GM21381 (cell line): ENCODE results near the gene HCFC2.
A peak's percentile ranks its signal among the peaks of the same experiment; 100 is the strongest.
"Not testable (repeated sequence)": the region's sequence is repeated elsewhere in the genome, so short reads cannot be mapped to it uniquely, and the experiment has no call there.

ENCODE experiments used
- ATAC-seq: cut with Tn5 transposase; IDR thresholded peaks from one replicate; pipeline ENCODE4 v1.9.1; 2021; ENCODE audit warnings: mild to moderate bottlenecking, moderate library complexity; ENCODE audit not compliant: unreplicated experiment

Gene HCFC2

DNA sequence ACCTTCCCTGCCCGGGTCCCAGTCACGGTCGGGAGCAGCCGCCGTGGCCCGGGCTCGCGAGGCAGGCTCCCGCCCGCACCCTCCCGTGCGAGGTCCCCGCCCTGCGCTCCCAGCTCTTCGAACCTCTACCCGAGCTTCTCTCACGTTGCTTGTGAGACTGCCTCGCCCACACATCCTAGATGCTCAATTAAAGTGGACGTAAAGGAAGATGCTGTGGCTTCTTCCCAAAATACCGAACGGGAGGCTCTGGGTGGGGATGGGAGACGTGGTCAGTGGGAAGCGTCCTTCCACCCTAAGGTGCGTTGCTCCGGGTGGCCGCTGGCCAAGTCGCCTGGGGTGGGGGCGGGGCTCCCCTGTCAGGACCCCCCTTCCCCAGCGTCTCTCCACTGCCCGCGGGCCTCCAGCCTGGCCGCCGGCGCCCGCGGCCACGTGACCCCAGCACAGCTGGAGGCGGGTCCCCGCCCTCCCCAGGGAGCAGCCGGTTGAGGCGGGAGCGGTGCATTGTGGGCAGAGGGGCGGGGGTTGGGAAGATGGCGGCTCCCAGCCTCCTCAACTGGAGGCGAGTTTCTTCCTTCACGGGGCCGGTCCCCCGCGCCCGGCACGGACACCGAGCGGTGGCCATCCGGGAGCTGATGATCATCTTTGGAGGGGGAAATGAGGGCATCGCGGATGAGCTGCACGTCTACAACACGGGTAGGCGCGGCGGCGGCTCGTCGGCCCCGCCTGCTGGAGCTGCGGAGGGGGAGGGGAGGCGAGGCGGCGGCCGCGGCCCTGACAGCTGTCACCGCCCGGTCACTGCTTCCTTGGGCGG, at the start of gene HCFC2:
TSS of gene HCFC2 (plus strand) at position 501 of the 811 bp plus-strand sequence. CDS start at position 531, 30 bp downstream.
- ATAC-seq: peak; percentile 88

GRCh38 chr12:104021862-104022261, 42.5 kb upstream of the HCFC2 start:
- ATAC-seq: not testable (repeated sequence)

GRCh38 chr12:104022786-104023185, 41.5 kb upstream of the HCFC2 start:
- ATAC-seq: no peak

DNA sequence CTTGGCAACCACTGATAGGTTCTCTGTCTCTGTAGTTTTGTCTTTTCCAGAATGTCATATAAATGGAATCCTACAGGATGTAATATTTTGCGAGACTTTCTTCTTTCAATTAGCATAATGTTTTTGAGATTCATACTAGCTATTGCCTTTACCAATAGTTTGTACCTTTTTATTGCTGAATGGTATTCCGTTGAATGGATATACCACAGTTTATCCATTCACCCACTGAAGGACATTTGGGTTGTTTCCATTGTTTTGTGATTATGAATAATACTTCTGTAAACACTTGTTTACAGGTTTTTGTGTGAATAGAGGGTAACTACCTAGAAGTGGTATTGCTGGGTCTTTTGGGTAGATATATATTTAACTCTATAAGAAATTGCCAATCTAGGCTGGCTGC, 40.6 kb upstream of the HCFC2 start:
- ATAC-seq: no peak

DNA sequence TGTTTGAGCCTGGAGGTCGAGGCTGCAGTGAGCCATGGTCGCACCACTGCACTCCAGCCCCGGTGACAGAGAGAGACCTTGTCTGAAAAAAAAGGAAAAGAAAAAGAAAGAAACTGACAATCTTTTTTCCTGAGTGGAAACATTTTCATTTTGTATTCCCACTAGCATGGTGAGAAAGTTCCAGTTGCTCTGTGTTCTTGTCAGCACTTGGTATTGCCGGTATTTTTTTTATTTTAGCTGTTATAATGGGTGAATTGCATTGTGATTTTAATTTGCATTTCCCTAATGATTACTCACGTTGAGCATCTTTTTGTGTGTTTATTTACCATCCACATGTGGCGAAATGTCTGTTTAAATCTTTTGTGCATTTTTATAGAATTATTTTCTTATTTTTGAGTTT, 40.0 kb upstream of the HCFC2 start:
- ATAC-seq: no peak

GRCh38 chr12:104025771-104026170, 38.6 kb upstream of the HCFC2 start:
- ATAC-seq: no peak

DNA sequence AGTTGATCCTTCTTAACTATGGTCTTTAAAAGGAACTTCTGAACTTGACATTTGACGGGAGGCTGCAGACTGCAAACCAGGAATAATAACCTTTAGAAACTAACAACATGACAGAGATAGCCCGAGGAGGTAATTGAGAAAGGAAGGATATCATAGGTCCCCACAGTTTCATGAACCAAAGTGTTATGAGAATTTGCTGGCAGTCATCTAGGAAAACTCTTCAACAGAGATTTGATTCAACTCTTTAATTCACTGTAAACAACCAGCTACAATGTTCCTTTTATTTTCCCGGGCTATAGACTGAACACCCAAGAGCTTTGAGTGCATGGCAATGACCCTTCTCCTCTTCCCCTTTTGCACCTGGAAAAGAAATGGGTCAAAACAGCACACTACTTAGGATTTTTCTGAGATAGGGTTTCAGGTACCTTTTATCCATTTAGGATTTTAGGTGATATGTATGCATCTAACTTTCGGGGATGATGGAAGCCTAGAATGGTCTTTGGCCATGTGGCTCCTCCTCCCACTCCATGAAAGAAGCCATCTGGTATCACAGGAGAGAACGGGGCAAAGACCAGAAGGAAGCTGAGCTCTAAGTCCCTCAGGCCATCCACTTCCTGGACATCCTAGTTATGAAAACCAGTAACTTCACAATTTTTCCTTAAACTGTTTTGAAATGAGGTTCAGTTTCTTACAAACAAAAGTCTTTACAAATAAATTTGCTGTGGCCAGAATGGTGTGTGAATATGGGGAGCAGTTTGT, 37.3 kb upstream of the HCFC2 start:
- ATAC-seq: no peak

- not testable (repeated sequence) for ATAC-seq
Observed at GRCh38 chr12:104030596-104030995, 33.7 kb upstream of the HCFC2 start.

GRCh38 chr12:104036143-104036542, 28.2 kb upstream of the HCFC2 start:
- not testable (repeated sequence) for ATAC-seq

DNA sequence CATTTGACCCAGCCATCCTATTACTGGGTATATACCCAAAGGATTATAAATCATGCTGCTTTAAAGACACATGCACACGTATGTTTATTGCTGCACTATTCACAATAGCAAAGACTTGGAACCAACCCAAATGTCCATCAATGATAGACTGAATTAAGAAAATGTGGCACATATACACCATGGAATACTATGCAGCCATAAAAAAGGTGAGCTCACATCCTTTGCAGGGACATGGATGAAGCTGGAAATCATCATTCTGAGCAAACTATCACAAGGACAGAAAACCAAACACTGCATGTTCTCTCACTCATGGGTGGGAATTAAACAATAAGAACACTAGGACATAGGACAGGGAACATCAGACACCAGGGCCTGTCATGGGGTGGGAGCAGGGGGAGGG, 24.6 kb upstream of the HCFC2 start:
- ATAC-seq: not testable (repeated sequence)

DNA sequence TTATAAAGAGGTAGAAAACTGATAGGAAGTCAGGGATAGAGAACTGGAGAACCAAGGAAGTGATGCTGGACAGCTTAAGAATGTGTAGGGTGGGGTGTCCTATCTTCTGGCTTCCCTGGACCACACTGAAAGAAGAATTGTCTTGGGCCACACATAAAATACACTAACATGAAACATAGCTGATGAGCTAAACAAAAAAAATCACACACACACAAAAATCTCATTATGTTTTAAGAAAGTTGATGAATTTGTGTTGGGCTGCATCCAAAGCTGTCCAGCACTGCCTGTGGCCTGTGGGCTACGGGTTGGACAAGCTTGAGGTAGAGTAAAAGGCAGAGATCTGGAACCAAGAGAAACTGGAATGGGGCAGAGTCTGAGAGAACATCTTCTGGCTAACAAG, 21.8 kb upstream of the HCFC2 start:
- no peak for ATAC-seq

DNA sequence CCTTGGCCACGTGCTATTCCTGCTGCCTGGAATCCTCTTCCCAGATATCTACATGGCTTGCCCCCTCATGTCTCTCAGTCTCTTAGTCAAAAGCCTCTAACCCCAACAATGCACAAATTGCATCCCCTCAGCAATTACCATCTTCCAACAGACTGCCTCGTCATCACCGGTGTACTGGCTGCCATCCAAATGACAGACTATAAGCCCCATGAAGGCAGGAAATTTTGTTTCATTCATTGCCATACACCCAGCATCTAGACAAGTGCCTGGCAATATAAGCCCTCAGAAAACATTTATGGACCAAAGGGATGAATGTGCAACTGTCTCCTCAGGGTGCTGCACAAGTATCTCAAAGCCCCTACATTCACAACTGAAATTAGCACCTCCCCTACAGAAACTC, 20.2 kb upstream of the HCFC2 start:
- no peak for ATAC-seq

DNA sequence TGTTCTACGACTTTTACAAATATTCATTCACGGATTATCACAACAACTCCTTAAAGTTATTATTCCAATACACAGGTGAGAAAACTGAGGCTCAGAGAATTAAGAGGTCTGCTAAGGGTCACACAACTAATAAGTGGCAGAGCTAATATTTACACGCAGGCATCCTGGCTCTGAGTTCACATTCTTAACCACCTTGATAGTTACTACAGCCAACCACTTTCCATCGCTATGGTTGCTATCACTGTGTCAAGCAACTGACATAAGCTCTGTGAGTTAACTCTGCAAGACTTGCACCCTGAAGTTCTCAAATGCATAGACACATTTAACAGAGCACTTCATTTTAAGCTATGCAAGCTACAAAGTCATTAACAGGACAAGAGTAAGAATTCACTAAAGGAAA, 18.0 kb upstream of the HCFC2 start:
- no peak for ATAC-seq

DNA sequence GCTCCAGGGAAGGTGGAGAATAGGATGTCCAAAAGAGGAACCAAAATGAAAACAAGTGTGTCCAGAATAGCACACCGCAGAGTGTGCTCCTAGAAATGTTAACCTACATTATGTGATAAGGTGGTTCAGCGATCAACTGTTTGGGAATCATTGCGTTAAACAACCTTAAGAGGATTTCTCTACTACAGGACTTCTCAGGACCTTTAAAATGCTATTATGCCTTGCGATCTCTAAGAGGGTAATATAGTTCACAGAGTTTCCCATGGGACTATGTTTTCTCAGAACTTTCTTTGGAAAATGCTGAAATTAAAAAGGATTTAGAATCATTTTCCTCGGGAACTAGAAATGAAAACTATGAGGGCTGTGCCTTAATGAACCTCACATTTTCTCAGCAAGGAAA, 16.2 kb upstream of the HCFC2 start:
- no peak for ATAC-seq

DNA sequence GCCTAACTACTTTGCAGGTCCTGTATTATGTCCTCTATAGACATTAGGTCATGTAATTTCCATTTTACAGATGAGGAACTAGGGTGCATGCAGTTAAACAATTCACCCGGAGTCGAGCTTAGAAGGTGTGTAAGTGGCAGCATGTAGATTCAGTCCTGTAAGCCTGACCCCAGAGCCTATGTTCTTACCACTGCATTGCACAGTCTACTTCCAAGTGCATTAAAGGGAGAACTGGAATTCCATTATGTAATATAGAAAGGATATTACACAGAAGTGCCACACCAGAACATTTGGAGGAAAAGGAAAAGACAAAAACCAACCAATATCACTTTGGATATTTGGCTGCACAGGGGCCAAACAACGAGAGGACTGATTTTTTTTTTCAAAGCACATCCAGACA, 15.5 kb upstream of the HCFC2 start:
- ATAC-seq: no peak

DNA sequence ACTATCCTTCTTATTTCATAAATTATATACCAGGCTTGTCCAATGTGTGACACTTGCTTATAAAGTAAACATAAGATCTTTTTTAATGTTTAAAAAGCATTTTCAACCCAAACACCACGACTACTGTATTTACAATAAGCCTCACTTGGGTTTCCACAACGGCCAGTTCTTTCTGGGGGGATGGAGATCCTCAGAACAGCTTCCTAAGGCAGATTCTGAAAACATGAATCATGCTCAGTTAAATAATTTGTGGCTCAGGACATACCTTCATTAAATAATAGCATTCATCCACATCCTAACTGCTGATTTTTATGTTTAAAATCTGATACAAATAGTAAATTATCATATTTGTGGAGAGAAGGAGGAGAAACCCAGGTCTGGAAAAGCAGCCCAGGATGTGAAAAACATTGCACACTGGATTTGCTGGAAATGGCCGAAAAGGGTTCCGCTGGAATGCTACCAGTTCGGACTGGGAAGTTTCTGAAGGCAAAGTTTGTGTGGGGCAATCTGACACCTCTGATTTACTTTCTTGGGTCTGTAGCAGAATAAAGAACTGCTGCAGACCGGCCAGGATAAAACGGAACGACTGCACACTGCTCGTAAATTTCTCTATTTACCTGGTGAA, 14.9 kb upstream of the HCFC2 start:
- ATAC-seq: no peak

DNA sequence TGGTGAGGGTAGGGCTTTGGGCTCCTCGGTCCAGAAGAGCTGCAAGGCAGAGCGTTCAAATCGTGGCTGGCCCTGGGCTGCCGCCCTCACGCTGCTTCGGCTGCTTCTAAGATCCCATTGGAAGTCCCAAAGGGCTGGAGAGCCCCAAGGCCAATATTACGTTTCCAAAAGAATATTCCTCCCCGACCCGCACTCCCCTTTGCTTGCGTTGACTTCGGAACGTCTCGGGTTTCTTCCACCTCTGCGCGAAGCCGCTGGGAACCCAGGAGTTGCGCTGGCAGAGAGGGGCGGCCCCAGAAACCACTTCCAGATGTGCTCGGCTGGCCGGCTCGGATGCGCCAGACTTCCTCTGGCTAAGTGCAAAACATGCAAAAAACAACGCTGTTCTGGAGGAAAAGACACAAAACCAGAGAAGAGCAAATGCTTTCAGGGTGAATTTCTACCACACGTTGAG, 14.4 kb upstream of the HCFC2 start, which contains the start of gene GLT8D2:
TSS of gene GLT8D2 (minus strand) at position 285 of the 454 bp plus-strand sequence. CDS start 30,539 bp downstream, outside the sequence.
- ATAC-seq: no peak

DNA sequence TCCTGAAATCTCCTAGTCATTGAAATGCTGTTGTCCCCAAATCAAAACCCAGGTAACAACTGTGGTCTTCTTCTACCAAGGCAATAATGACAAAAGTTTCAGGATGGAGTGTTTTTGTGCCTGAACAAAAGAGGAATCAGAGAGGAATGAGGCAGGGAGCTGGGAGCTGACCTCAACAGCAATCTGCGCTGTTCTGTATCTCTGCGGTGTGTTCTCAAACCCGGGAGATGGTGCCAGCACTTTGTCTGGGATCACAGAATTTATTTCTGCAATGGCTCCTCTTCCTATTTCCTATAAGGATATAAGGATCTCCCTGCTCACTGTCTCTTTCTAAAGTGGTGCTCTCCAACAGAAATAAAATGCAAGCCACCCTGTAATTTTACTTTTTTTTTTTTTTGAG, 13.9 kb upstream of the HCFC2 start:
- no peak for ATAC-seq

GRCh38 chr12:104054681-104055346, 9.5 kb upstream of the HCFC2 start:
- no peak for ATAC-seq

DNA sequence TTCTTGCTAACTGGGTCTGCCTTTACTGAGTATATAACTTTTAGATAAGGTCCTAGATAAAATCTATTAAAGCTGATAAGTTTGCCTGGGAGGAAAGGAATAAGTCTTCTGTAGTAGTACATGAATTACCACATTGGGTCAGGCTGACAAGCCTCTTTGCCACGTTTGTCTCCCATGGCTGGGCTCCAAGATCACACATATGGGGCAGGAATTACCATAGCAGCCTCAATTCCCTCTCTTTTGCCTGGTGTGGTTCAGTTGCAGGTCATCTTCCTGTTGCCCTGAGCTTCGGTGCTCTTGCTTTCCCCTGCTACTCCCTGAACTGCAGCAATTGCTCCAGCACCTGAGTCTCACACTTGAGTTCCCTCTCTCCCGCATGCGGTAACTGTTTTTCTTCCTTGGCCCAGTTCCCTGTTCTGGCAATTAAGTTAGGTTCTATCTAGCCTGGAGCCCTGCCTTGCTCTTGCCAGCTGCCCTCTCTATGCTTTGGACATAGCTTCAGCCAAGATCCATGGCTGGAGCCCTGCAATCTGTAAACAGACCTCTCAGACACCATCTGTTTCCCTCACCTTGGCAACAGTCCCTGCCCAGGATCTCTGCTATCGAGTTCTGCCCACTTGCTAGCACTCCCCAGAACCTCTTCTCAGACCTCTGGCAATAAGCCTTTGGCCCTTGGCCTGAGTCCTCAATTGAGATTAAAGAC, 8.5 kb upstream of the HCFC2 start:
- ATAC-seq: no peak
